Daoy (cell line): ENCODE data around the gene OAF. TPM values are rescaled to one million over a fixed set of nuclear protein-coding genes. Genes with fewer than 3 reads are reported as not detected.
A peak's percentile ranks its signal among the peaks of the same experiment; 100 is the strongest.
"Not testable (repeated sequence)": the region's sequence is repeated elsewhere in the genome, so short reads cannot be mapped to it uniquely, and the experiment has no call there.

Source experiments
- DNase-seq: peaks from one replicate; pipeline ENCODE4 v3.0.0-alpha.2; 2015; ENCODE audit warnings: low read depth
- total RNA-seq: library from RNA; depleted of rRNA; stranded (reverse); fragments of >200 nt; shearing (Covaris generic); gene quantifications from 2 replicates; pipeline ENCODE4 v1.2.3, GENCODE V29; 2014; rRNA removed

The OAF gene
- total RNA-seq, 1 experiment from 2014 or later: 62.2 TPM

- no peak for DNase-seq
Measured at GRCh38 chr11:120270386-120270785, 59.6 kb downstream of the OAF start.

DNA sequence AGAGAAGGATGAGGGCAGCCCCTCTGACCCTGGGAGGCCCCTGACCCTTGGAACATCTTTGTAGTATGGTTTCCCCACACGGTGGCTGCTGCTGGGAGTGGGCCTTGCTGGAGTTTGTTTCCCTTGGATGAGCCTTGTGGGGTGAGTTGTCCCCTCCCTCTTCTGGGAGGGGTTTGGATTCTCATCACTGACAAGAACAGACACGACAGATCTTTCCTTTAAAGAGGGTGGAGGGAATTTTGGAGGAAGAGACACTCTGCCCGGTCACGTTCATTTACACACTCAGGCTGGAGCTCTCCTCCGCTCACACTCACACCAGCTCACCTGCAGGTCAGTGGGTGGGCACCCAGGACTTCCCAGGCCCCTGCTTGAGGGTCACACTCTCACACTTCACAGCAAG is 60.8 kb downstream of the OAF start:
- DNase-seq: no peak

DNA sequence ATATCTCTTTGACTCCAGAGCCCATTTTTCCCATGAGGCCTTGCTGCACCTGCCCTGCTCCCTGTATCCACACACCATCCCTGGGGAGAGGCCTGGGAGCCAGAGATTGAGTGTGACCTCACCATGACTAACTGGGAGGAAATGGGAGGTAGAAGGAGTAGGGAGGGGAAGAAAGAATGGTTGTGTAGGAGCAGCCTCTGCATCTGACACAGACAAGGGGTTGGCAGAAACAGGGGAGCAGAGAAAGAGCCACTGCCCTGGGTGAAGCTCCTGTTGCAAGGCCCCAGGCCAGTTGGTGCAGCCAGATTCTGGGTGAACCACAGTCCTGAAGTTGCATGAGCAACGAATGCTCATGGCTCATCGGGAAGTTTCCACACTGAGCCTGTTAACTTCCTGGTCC is 61.5 kb downstream of the OAF start:
- peak; percentile 85 for DNase-seq

- DNase-seq: no peak
Measured at GRCh38 chr11:120273432-120273831, 62.6 kb downstream of the OAF start.

DNA sequence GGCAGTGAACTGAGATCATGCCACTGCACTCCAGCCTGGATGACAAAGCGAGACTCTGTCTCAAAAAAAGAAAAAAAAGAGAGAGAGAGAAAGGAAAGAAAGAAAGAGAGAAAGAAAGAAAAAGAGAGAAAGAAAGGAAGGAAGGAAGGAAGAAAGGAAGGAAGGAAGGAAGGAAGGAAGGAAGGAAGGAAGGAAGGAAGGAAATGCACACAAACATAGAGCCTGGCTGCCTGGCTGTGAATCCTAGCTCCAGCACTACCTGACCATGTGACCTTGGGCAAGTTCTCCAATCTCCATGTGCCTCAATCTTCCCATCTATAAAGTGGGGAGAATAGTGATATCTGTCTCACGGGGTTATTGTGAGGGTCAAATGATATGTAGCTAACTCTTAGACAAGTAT is 63.1 kb downstream of the OAF start:
- not testable (repeated sequence) for DNase-seq

DNA sequence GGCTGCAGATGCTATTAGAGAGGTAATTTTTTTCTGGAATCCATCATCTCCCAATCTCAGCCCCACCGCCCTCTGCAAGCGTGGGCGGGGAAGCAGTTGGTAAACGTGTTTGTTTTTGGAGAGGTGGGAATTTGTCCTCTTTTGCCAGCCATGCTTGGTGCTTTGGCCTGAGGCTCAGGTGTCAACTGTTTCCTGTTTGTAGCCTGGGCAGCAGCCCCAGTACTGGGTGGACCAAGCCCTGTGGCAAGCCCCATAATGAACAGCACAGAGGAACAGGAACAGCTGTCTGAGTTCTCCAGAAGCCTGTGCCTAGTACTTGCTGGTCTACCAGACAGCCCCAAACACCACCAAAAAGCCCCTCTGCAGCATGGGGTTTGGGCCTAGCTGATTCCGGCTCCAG is 68.7 kb downstream of the OAF start:
- no peak for DNase-seq

Other genes with a start within 250 kb of the OAF start
- 0.06 TPM in 1 of 2 replicates, not detected in the other for gene TRIM29, start 72.9 kb upstream of the OAF start, total RNA-seq
- not detected in 2 replicates for gene POU2F3, start 29.1 kb downstream of the OAF start, total RNA-seq
- 5.7 and 11.4 TPM in 2 replicates for gene TLCD5, start 114.3 kb downstream of the OAF start, total RNA-seq
- 20.4 and 20.8 TPM in 2 replicates for gene ARHGEF12, start 125.4 kb downstream of the OAF start, total RNA-seq